ENCODE data around the gene PRB2.
"Not testable (repeated sequence)": the region's sequence is repeated elsewhere in the genome, so short reads cannot be mapped to it uniquely, and the experiment has no call there.

GRCh38 chr12:11377420-11377819, 17.9 kb downstream of the PRB2 start:
- not testable (repeated sequence) for TF ChIP-seq POLR2A, CTCF (IDR thresholded peaks at IDR 0.05)

Data from sigmoid colon (tissue), 3 donors.